ENCODE data around the gene KXD1.

KXD1 gene

DNA sequence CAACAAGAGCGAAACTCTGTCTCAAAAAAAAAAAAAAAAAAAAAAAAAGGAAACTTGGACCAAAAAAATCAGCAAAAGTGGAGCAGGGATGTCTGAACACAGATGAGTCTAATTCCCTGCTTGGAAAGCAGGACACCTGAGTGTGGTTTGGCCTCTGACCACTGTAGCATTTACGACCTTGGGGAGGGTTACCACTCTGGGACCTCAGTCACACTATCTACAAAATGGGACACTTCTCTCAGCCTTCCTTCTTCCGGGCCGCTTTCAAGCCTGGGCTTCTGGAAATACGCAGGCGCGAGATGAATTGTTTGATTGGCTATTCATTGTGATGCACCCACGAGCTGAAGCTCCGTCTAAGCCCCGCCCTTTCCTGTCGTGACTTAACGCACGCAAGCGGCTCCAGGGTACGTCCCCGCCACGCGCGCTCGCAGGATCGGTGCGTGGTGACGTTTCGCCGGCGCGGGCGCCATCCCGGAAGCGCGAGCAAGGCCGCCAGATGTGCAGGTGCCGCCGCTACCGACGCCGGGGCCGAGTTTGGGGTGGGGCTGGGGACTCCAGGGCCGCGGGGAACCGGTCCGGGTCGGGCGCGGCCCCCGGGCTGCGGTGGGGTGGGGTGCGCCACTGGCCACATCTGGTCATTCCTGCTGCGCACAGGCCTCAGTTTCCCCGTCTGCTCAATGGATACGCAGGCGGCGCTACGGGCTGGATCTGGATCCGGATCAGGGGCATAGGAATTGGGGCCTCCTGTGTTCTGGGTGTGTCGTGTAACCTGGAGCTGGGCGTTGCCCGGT, at the start of gene KXD1:
TSS of gene KXD1 (plus strand) at position 460 of the 791 bp plus-strand sequence. CDS start 4,187 bp downstream, outside the sequence.
- peak within 1 kb of the TSS; percentile 90 to 94 for H3K9ac ChIP-seq (ENCODE audit: low read depth in 1 of 2, low read length in 2 of 2)
- no peaks in the 10 kb centered on the region for H3K9me3 ChIP-seq (ENCODE audit: control insufficient read depth in 1 of 2, low read length in 2 of 2)
- peaks cover 0 to 2% of the 10 kb centered on the region in 2 donors for H3K36me3 ChIP-seq (ENCODE audit: control insufficient read depth in 1 of 2, insufficient read depth in 2 of 2, low read length in 2 of 2)
- H3K27me3 ChIP-seq (ENCODE audit: control insufficient read depth in 1 of 2, insufficient read depth in 2 of 2, low read length in 2 of 2) = no peaks in the 10 kb centered on the region
- peak within 1 kb of the TSS; percentile 90 to 98 for H3K4me3 ChIP-seq (ENCODE audit: low read depth in 1 of 2, low read length in 2 of 2)
- peaks cover 6 to 11% of the 10 kb centered on the region in 2 donors for H3K4me1 ChIP-seq (ENCODE audit: control insufficient read depth in 1 of 2, insufficient read depth in 2 of 2, low read length in 2 of 2)
- peak within 1 kb of the TSS; percentile 80 for H3K27ac ChIP-seq (ENCODE audit: low read depth, low read length)

GRCh38 chr19:18508585-18508984, 49.1 kb upstream of the KXD1 start:
- peaks cover 56 to 70% of the 10 kb centered on the region in 2 donors for H3K4me1 ChIP-seq (ENCODE audit: control insufficient read depth in 1 of 2, insufficient read depth in 2 of 2, low read length in 2 of 2)
- no peak overlapping the region for H3K4me3 ChIP-seq (ENCODE audit: low read depth in 1 of 2, low read length in 2 of 2)
- H3K9me3 ChIP-seq (ENCODE audit: control insufficient read depth in 1 of 2, low read length in 2 of 2) = no peaks in the 10 kb centered on the region
- no peaks in the 10 kb centered on the region for H3K27me3 ChIP-seq (ENCODE audit: control insufficient read depth in 1 of 2, insufficient read depth in 2 of 2, low read length in 2 of 2)
- H3K36me3 ChIP-seq (ENCODE audit: control insufficient read depth in 1 of 2, insufficient read depth in 2 of 2, low read length in 2 of 2) = no peaks in the 10 kb centered on the region
- H3K27ac ChIP-seq (ENCODE audit: low read depth, low read length) = no peak overlapping the region
- peak overlapping the region in 1 of 2 donors; percentile 0 for H3K9ac ChIP-seq (ENCODE audit: low read depth in 1 of 2, low read length in 2 of 2)

- H3K27me3 ChIP-seq (ENCODE audit: control insufficient read depth in 1 of 2, insufficient read depth in 2 of 2, low read length in 2 of 2) = no peaks in the 10 kb centered on the region
- no peak overlapping the region for H3K9ac ChIP-seq (ENCODE audit: low read depth in 1 of 2, low read length in 2 of 2)
- H3K27ac ChIP-seq (ENCODE audit: low read depth, low read length) = no peak overlapping the region
- no peaks in the 10 kb centered on the region for H3K36me3 ChIP-seq (ENCODE audit: control insufficient read depth in 1 of 2, insufficient read depth in 2 of 2, low read length in 2 of 2)
- H3K4me1 ChIP-seq (ENCODE audit: control insufficient read depth in 1 of 2, insufficient read depth in 2 of 2, low read length in 2 of 2) = peaks cover 49 to 64% of the 10 kb centered on the region in 2 donors
- no peaks in the 10 kb centered on the region for H3K9me3 ChIP-seq (ENCODE audit: control insufficient read depth in 1 of 2, low read length in 2 of 2)
- H3K4me3 ChIP-seq (ENCODE audit: low read depth in 1 of 2, low read length in 2 of 2) = no peak overlapping the region
Observed at GRCh38 chr19:18510216-18510615, 47.5 kb upstream of the KXD1 start.

DNA sequence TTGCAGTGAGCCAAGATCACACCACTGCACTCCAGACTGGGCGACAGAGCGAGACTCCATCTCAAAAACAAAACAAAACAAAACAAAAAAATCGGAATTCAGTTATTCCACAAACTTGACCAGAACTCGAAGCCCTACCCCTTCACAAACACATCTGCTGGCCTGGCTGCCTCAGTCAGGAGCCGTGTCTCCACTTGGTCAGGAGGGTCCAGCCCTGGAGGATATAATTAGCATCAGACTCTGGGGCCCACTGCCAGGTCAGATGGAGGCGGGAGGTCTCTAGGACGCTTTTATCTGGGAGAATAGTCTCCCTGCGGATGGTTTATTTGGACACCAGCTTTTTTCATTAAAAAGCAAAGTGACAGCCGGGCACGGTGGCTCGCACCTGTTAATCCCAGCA, 43.8 kb upstream of the KXD1 start:
- Histone ChIP-seq H3K4me3 (ENCODE audit: low read depth in 1 of 2, low read length in 2 of 2) (no peak overlapping the region), H3K27me3 (ENCODE audit: control insufficient read depth in 1 of 2, insufficient read depth in 2 of 2, low read length in 2 of 2) (no peaks in the 10 kb centered on the region), H3K27ac (ENCODE audit: low read depth, low read length) (no peak overlapping the region), H3K9ac (ENCODE audit: low read depth in 1 of 2, low read length in 2 of 2) (no peak overlapping the region), H3K4me1 (ENCODE audit: control insufficient read depth in 1 of 2, insufficient read depth in 2 of 2, low read length in 2 of 2) (peaks cover 27 to 54% of the 10 kb centered on the region in 2 donors), H3K9me3 (ENCODE audit: control insufficient read depth in 1 of 2, low read length in 2 of 2) (no peaks in the 10 kb centered on the region), H3K36me3 (ENCODE audit: control insufficient read depth in 1 of 2, insufficient read depth in 2 of 2, low read length in 2 of 2) (no peaks in the 10 kb centered on the region)

GRCh38 chr19:18514800-18515682, 42.6 kb upstream of the KXD1 start:
- no peaks in the 10 kb centered on the region for H3K9me3 ChIP-seq (ENCODE audit: control insufficient read depth in 1 of 2, low read length in 2 of 2)
- peaks cover 27 to 60% of the 10 kb centered on the region in 2 donors for H3K4me1 ChIP-seq (ENCODE audit: control insufficient read depth in 1 of 2, insufficient read depth in 2 of 2, low read length in 2 of 2)
- H3K27ac ChIP-seq (ENCODE audit: low read depth, low read length) = peak overlapping the region; percentile 64
- H3K9ac ChIP-seq (ENCODE audit: low read depth in 1 of 2, low read length in 2 of 2) = peak overlapping the region; percentile 36 to 60
- peak overlapping the region in 1 of 2 donors; percentile 23 for H3K4me3 ChIP-seq (ENCODE audit: low read depth in 1 of 2, low read length in 2 of 2)
- H3K36me3 ChIP-seq (ENCODE audit: control insufficient read depth in 1 of 2, insufficient read depth in 2 of 2, low read length in 2 of 2) = no peaks in the 10 kb centered on the region
- H3K27me3 ChIP-seq (ENCODE audit: control insufficient read depth in 1 of 2, insufficient read depth in 2 of 2, low read length in 2 of 2) = no peaks in the 10 kb centered on the region

GRCh38 chr19:18515959-18516358, 41.7 kb upstream of the KXD1 start:
- no peak overlapping the region for H3K4me3 ChIP-seq (ENCODE audit: low read depth in 1 of 2, low read length in 2 of 2)
- H3K9me3 ChIP-seq (ENCODE audit: control insufficient read depth in 1 of 2, low read length in 2 of 2) = no peaks in the 10 kb centered on the region
- H3K27me3 ChIP-seq (ENCODE audit: control insufficient read depth in 1 of 2, insufficient read depth in 2 of 2, low read length in 2 of 2) = no peaks in the 10 kb centered on the region
- H3K4me1 ChIP-seq (ENCODE audit: control insufficient read depth in 1 of 2, insufficient read depth in 2 of 2, low read length in 2 of 2) = peaks cover 30 to 56% of the 10 kb centered on the region in 2 donors
- no peak overlapping the region for H3K9ac ChIP-seq (ENCODE audit: low read depth in 1 of 2, low read length in 2 of 2)
- H3K36me3 ChIP-seq (ENCODE audit: control insufficient read depth in 1 of 2, insufficient read depth in 2 of 2, low read length in 2 of 2) = no peaks in the 10 kb centered on the region
- no peak overlapping the region for H3K27ac ChIP-seq (ENCODE audit: low read depth, low read length)

GRCh38 chr19:18517606-18518005, 40.1 kb upstream of the KXD1 start:
- no peaks in the 10 kb centered on the region for H3K27me3 ChIP-seq (ENCODE audit: control insufficient read depth in 1 of 2, insufficient read depth in 2 of 2, low read length in 2 of 2)
- peaks cover 30 to 56% of the 10 kb centered on the region in 2 donors for H3K4me1 ChIP-seq (ENCODE audit: control insufficient read depth in 1 of 2, insufficient read depth in 2 of 2, low read length in 2 of 2)
- H3K36me3 ChIP-seq (ENCODE audit: control insufficient read depth in 1 of 2, insufficient read depth in 2 of 2, low read length in 2 of 2) = no peaks in the 10 kb centered on the region
- H3K27ac ChIP-seq (ENCODE audit: low read depth, low read length) = no peak overlapping the region
- H3K9me3 ChIP-seq (ENCODE audit: control insufficient read depth in 1 of 2, low read length in 2 of 2) = no peaks in the 10 kb centered on the region
- no peak overlapping the region for H3K9ac ChIP-seq (ENCODE audit: low read depth in 1 of 2, low read length in 2 of 2)
- no peak overlapping the region for H3K4me3 ChIP-seq (ENCODE audit: low read depth in 1 of 2, low read length in 2 of 2)

DNA sequence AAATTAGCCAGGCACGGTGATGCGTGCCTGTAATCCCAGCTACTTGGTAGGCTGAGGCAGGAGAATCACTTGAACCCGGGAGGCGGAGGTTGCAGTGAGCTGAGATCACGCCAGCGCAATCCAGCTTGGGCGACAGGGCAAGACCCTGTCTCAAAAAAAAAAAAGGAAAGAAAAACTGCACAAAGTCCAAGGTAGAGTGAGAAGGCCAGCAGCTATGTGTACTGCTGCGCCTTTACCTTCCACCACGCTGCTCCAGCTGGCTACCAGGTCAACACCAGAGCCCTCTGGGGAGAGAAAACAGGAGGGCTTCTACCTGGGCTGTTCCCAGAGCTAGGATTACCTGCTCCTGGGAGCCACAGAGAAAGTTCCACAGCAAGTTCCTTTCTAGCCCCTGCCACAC, 39.0 kb upstream of the KXD1 start:
- Histone ChIP-seq H3K27me3 (ENCODE audit: control insufficient read depth in 1 of 2, insufficient read depth in 2 of 2, low read length in 2 of 2) (no peaks in the 10 kb centered on the region), H3K9me3 (ENCODE audit: control insufficient read depth in 1 of 2, low read length in 2 of 2) (no peaks in the 10 kb centered on the region), H3K9ac (ENCODE audit: low read depth in 1 of 2, low read length in 2 of 2) (no peak overlapping the region), H3K36me3 (ENCODE audit: control insufficient read depth in 1 of 2, insufficient read depth in 2 of 2, low read length in 2 of 2) (no peaks in the 10 kb centered on the region), H3K4me1 (ENCODE audit: control insufficient read depth in 1 of 2, insufficient read depth in 2 of 2, low read length in 2 of 2) (peaks cover 30 to 51% of the 10 kb centered on the region in 2 donors), H3K4me3 (ENCODE audit: low read depth in 1 of 2, low read length in 2 of 2) (no peak overlapping the region), H3K27ac (ENCODE audit: low read depth, low read length) (no peak overlapping the region)

DNA sequence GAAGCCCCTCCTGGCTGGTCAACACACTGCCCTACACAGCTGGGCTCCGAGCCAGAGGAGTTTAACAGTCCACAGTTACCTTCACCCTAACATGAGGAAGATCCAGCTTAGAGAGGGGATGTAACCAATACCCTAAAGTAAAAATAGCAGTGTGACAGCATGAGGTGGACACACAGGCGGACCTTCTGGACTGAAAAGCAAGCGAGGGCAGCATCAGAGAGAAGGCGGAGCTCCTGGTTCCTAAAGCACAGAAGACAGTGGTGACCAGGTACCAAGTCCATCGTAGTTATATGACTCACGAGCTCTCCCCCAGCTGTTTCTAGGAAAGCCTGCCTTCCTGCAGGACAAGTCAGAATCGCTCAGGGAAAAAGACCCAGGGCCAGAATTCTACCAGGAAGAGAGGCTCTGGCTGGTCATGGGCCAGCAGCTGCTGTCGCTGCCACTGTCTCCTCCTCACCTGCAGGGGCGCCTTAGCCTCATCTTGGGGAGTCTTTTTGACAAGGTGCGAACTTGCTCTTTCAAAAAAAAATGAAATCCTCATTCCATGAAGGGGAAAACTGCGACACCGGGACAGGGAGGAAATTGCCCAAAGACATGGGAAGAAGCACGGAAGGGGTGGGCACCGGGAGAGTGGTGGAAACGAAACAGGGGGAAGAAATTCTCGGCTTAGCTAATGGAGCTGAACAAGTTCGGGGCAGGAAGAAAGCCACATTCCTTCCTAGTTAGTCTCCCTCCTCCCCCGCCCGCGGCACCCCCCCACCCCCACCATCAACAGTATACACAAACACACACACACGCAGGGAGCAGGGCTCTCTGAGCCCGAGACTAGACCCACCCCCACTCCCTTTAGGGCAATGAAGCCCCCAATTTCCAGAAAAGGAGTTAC, 37.5 kb upstream of the KXD1 start:
- H3K4me1 ChIP-seq (ENCODE audit: control insufficient read depth in 1 of 2, insufficient read depth in 2 of 2, low read length in 2 of 2) = peaks cover 21 to 41% of the 10 kb centered on the region in 2 donors
- no peaks in the 10 kb centered on the region for H3K9me3 ChIP-seq (ENCODE audit: control insufficient read depth in 1 of 2, low read length in 2 of 2)
- H3K27ac ChIP-seq (ENCODE audit: low read depth, low read length) = peak overlapping the region; percentile 99
- peak overlapping the region; percentile 89 for H3K4me3 ChIP-seq (ENCODE audit: low read depth in 1 of 2, low read length in 2 of 2)
- H3K9ac ChIP-seq (ENCODE audit: low read depth in 1 of 2, low read length in 2 of 2) = peak overlapping the region; percentile 97 to 98
- H3K36me3 ChIP-seq (ENCODE audit: control insufficient read depth in 1 of 2, insufficient read depth in 2 of 2, low read length in 2 of 2) = no peaks in the 10 kb centered on the region
- no peaks in the 10 kb centered on the region for H3K27me3 ChIP-seq (ENCODE audit: control insufficient read depth in 1 of 2, insufficient read depth in 2 of 2, low read length in 2 of 2)
